ENCODE measurements around the gene TRIM15.

DNA sequence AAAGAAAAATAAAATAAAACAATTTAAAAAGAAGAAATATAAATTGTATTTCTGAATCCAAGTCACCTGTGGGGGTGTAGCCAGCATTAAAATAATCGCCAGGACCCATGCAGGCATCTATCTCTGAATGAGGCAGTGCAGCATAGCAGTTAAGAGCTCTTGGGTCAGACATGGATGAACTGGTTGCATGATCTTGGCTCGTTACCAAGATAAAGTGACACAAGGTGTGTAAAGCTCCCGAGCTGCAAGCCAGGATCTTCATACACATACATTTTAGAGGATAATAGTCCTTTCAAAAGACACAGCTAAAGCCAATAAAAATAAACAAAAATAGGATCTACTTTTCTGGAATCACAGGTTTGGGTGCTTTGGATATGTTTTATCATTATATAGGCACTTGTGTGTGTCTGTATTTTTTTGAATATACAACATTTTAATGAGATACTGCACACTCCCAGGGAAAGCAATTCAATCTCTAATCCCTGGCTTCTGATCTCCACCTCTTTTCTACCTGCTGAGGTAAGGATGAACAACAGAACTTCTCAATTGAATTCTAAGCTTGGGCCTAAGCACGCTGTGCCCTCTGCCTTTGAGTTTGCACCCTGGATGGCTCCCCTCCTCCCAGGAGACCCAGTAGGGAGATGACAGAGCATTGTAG is 11.2 kb upstream of the TRIM15 start:
- TF ChIP-seq SIN3A (IDR thresholded peaks at IDR 0.05; ENCODE audit: borderline replicate concordance, insufficient read depth, low read length), result no peak
- no peak for TF ChIP-seq POLR2AphosphoS5 (IDR thresholded peaks at IDR 0.05; ENCODE audit: low read depth, low read length)
- TF ChIP-seq, protein P1, sequence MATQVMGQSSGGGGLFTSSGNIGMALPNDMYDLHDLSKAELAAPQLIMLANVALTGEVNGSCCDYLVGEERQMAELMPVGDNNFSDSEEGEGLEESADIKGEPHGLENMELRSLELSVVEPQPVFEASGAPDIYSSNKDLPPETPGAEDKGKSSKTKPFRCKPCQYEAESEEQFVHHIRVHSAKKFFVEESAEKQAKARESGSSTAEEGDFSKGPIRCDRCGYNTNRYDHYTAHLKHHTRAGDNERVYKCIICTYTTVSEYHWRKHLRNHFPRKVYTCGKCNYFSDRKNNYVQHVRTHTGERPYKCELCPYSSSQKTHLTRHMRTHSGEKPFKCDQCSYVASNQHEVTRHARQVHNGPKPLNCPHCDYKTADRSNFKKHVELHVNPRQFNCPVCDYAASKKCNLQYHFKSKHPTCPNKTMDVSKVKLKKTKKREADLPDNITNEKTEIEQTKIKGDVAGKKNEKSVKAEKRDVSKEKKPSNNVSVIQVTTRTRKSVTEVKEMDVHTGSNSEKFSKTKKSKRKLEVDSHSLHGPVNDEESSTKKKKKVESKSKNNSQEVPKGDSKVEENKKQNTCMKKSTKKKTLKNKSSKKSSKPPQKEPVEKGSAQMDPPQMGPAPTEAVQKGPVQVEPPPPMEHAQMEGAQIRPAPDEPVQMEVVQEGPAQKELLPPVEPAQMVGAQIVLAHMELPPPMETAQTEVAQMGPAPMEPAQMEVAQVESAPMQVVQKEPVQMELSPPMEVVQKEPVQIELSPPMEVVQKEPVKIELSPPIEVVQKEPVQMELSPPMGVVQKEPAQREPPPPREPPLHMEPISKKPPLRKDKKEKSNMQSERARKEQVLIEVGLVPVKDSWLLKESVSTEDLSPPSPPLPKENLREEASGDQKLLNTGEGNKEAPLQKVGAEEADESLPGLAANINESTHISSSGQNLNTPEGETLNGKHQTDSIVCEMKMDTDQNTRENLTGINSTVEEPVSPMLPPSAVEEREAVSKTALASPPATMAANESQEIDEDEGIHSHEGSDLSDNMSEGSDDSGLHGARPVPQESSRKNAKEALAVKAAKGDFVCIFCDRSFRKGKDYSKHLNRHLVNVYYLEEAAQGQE (IDR thresholded peaks at IDR 0.05; ENCODE audit: insufficient read depth in 1 of 2, low read depth in 2 of 2, low read length in 2 of 2), result no peak
- TF ChIP-seq TAF1 (IDR thresholded peaks at IDR 0.05; ENCODE audit: borderline replicate concordance, insufficient read depth, low read length), result no peak
- no peak for TF ChIP-seq FOXP2 (optimal IDR thresholded peaks at IDR 0.05; ENCODE audit: borderline replicate concordance, extremely low read depth, extremely low read length, insufficient read depth)
